ENCODE measurements around the gene OR4D2.

GRCh38 chr17:58119491-58119890 is 47.3 kb upstream of the OR4D2 start:
- TF ChIP-seq CTCF (IDR thresholded peaks at IDR 0.05) (no peak), POLR2AphosphoS5 (IDR thresholded peaks at IDR 0.05) (no peak), POLR2A (IDR thresholded peaks at IDR 0.05) (no peak)
